C1 segment of cervical spinal cord (tissue), 14 donors: ENCODE measurements around the gene ZCWPW1.
"Not testable (repeated sequence)": the region's sequence is repeated elsewhere in the genome, so short reads cannot be mapped to it uniquely, and the experiment has no call there.

Experiments
- DNase-seq, 14 donors: peaks; one replicate each; lab custom pipeline; 2025; lab: John Stamatoyannopoulos, UW

Gene ZCWPW1

GRCh38 chr7:100373870-100374598 is 54.5 kb downstream of the ZCWPW1 start:
- DNase-seq, result not testable (repeated sequence)

- DNase-seq, result peak in 3 of 14 donors; percentile 11 to 29 (median 19)
These were observed 55.2 kb downstream of the ZCWPW1 start, which contains the start of gene PILRA for GRCh38 chr7:100373261-100373831. Gene PILRA, plus strand, starts transcription at chr7:100373487. Its CDS starts 170 bp downstream, at chr7:100373657.

GRCh38 chr7:100372694-100373093 is 55.8 kb downstream of the ZCWPW1 start:
- no peak for DNase-seq

DNA sequence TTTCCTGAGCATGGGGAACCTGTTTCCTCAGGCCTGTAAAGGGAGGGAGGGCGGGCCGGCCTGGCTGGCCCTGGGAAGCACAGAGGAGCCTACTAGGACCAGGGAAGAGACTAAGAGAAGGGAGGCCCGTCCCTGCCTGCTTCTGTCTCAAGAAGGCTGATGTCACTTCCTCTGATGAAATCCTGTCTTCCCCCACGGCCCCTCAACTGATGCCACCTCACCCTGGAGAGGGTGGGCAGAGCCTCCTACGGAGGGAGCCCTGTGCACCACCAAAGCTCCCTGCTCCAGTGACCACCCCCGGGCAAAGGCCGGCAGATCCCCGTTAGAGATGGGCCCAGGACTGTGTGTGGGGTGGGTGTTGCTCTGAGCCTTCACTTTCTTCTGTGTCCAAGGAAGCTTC is 56.2 kb downstream of the ZCWPW1 start:
- peak in 3 of 14 donors; percentile 10 to 37 (median 23) for DNase-seq

DNA sequence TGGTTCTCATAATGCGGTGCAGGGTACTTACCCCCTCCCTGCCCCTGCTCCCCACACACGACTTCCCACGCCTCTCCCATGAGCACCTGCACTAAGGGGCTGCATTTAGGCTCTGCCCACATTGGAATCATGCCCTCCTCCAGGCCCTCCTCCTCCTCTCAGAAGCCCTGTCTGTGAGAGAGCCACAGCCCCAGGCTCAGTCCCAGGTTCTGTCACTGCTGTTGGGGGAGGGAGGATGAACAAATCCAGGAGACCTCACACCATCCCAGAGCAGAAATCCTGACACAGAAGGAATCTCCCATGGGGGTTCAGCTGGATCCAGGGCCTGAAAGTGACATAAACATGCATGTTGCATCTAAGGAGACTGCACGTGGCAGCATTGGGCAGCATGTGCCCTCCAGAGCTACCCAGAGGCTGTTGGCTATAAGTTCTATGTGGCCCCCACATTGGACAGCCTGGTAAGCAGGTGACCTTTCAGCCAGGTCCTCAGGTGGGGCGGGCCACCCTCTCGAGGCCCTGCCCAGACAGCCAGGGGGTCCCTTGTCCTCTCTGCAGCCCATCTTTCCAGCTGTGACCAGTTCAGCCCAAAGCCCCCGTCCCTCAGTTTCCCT is 56.8 kb downstream of the ZCWPW1 start:
- no peak for DNase-seq

GRCh38 chr7:100370746-100371145 is 57.8 kb downstream of the ZCWPW1 start:
- DNase-seq, result no peak

GRCh38 chr7:100370303-100370702 is 58.2 kb downstream of the ZCWPW1 start:
- DNase-seq, result no peak

GRCh38 chr7:100369105-100369504 is 59.4 kb downstream of the ZCWPW1 start:
- peak in 9 of 14 donors; percentile 28 to 63 (median 44) for DNase-seq

DNA sequence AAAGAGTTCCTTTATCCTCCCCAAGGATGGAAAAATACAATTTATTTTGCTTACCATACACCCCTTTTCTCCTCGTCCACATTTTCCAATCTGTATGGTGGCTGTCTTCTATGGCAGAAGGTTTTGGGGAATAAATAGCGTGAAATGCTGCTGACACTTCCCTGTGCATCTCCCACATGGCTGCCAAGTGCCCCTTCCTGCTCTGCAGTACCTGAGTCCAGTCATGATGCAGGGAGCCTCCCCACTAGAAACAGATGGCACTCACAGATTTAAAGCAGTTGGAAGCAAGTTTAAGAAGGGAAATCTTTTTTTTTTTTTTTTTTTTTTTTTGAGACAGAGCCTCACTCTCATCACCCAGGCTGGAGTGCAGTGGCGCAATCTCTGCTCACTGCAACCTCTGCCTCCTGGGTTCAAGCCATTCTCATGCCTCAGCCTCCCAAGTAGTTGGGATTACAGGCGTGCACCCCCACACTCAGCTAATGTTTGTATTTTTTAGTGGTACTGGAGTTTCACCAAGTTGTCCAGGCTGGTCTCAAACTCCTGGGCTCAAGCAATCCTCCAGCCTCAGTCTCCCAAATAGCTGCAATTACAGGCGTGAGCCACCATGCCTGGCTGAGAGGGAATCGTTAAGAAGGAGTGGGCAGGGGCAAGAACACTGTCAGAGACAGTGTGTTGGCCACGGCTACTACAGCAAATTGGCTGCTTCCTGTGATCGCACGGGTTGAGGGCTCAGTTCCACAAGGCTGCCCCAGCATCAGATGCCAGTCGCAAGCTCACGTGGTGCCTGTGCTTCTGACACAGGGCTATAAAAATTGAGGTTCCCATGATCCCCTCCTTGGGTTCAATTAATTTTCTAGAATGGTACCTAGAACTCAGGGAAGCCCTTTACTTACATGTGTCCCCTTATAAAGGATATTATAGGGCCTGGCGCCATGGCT is 60.6 kb downstream of the ZCWPW1 start:
- DNase-seq, result peak in 2 of 14 donors; percentile 18 to 91

- no peak for DNase-seq
These were observed 61.3 kb downstream of the ZCWPW1 start for GRCh38 chr7:100367251-100367620.

DNA sequence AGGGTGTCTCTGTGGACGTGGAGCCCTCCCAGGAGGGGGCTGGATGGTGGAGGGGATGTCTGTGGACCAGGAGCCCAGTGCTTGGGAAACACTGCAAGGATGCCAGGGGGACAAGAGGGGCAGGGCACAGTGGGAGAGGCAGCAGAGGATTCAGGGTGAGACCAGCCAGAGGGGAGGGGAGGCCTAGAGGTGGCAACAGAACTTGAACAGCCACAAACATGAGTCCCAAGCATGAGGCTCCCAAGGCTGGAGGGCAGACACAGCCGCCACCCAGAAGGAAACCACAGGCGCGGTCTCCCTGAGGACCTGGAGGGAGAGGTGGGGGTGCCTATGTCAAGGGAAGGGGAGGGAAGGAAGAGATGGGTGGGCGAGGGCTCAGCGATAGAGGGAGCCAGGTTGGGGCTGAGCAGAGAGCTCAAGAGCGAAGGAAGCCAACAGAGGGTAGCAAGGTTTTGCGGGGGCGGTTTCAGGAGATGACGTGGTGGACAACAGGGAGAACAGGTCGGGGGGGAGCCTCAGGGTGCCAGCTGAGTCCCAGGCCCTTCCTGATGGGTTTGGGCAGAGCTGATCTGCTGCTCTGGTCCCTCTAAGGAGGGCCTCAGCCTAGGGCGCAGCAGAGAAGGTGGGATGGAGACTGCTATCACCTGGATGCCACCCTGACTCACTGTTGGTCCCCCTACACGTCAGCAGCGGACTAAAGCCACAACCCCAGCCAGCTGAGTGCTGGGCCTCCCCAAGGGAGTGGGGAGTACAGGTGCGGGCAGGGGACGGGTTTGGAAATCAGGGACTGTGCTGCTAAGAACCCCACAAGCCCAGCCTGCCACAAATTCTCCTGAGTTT is 61.9 kb downstream of the ZCWPW1 start:
- peak in 1 of 14 donors; percentile 44 for DNase-seq

- not testable (repeated sequence) for DNase-seq
These were observed 62.5 kb downstream of the ZCWPW1 start for GRCh38 chr7:100365998-100366367.

- no peak for DNase-seq
These were observed 64.0 kb downstream of the ZCWPW1 start for GRCh38 chr7:100364480-100364879.

- not testable (repeated sequence) for DNase-seq
These were observed 64.7 kb downstream of the ZCWPW1 start for GRCh38 chr7:100363797-100364196.

DNA sequence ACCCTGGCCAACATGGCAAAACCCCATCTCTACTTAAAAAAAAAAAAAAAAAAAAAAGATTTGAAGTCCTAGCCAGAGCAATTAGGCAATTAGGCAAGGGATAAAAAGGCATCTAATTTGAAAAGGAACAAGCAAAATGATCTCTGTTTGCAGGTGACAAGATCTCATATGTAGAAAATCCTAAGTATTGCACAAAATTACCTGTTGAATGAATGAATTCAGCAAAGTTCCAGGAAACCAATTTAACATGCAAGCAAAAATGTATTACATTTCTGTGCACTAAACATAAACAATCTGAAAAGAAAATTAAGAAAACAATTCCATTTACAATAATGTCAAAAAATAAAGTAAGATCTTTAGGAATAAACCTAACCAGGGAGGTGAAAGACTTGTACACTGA is 65.4 kb downstream of the ZCWPW1 start:
- no peak for DNase-seq

GRCh38 chr7:100360135-100360854 is 68.2 kb downstream of the ZCWPW1 start:
- DNase-seq, result no peak

GRCh38 chr7:100358857-100359212 is 69.7 kb downstream of the ZCWPW1 start:
- DNase-seq, result no peak

DNA sequence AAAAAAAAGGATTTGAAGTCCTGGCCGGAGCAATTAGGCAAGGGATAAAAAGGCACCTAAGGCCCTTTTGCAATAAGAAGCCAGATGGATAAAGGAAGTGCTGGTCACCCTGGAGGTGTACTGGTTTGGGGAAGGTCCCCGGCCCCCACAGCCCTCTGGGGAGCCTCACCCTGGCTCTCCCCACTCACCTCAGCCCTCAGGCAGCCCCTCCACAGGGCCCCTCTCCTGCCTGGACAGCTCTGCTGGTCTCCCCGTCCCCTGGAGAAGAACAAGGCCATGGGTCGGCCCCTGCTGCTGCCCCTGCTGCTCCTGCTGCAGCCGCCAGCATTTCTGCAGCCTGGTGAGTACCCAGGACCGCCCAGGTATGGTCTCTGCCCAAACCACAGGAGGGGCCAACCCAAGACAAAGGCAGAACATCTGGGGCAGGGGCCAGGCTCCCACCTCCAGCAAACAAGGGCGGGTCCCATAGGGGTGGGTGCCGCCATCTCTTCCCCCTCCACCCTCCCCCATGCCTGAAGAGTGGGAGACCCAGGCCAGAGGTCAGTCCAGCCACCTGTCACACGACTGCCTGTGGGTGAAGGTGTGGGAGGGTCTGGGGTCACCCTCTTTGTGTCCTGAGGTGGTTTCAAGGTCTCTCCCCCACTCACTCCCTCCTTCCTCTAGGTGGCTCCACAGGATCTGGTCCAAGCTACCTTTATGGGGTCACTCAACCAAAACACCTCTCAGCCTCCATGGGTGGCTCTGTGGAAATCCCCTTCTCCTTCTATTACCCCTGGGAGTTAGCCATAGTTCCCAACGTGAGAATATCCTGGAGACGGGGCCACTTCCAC is 70.3 kb downstream of the ZCWPW1 start, which contains the start of gene PILRB:
Gene PILRB (plus strand): TSS at position 91 of the 830 bp plus-strand sequence. CDS start 186 bp downstream, at position 277.
- DNase-seq, result peak in 1 of 14 donors; percentile 18

- no peak for DNase-seq
These were observed 71.4 kb downstream of the ZCWPW1 start for GRCh38 chr7:100357131-100357561.
